Measurements from ENCODE around the gene TEX264. TPM values are rescaled to one million over a fixed set of nuclear protein-coding genes. Genes with fewer than 3 reads are reported as not detected.

Gene TEX264
- total RNA-seq, 1 experiment from 2014 or later, result 21.4 TPM

DNA sequence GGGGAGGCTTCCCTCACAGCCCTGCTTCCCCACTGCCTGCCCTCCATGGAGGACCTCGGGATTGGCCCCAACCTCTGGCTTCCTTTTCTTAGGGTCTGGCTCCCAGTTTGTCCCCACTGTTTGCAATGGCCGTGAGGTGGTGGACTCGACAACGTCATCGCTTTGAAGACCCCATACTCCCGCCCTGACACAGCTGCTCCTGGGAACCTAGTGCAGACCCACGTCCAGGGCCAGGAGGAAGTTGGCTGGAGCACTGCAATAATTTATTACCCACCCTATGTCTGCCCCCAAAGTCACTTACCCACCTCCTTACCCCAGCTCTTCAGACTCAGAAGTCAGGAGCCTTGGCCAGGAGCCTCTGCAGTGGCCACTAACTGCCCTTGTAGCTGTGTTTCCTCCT lies 46.9 kb downstream of the TEX264 start:
- ChIA-PET CTCF (no interaction called here), POLR2A (ENCODE audit: low non-redundant PET) (no interaction called here)
- no peak for TF ChIP-seq EZH2 (IDR thresholded peaks at IDR 0.05; ENCODE audit: borderline replicate concordance, low read depth, low read length, poor library complexity, severe bottlenecking)
- TF ChIP-seq, protein P1, sequence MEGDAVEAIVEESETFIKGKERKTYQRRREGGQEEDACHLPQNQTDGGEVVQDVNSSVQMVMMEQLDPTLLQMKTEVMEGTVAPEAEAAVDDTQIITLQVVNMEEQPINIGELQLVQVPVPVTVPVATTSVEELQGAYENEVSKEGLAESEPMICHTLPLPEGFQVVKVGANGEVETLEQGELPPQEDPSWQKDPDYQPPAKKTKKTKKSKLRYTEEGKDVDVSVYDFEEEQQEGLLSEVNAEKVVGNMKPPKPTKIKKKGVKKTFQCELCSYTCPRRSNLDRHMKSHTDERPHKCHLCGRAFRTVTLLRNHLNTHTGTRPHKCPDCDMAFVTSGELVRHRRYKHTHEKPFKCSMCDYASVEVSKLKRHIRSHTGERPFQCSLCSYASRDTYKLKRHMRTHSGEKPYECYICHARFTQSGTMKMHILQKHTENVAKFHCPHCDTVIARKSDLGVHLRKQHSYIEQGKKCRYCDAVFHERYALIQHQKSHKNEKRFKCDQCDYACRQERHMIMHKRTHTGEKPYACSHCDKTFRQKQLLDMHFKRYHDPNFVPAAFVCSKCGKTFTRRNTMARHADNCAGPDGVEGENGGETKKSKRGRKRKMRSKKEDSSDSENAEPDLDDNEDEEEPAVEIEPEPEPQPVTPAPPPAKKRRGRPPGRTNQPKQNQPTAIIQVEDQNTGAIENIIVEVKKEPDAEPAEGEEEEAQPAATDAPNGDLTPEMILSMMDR (conservative IDR thresholded peaks at IDR 0.05; ENCODE audit: low read depth, low read length), result no peak
- H3K27ac ChIP-seq (ENCODE audit: low read depth, low read length, poor library complexity, severe bottlenecking), result no peak overlapping the region
- H3K27me3 ChIP-seq (replicated peaks; ENCODE audit: insufficient read depth, low read depth, low read length, poor library complexity), result no peaks in the 10 kb centered on the region
- H3K9me3 ChIP-seq (ENCODE audit: low read depth, low read length, poor library complexity, severe bottlenecking), result no peaks in the 10 kb centered on the region
- H3K4me1 ChIP-seq (ENCODE audit: insufficient read depth, low read length, poor library complexity, severe bottlenecking), result no peaks in the 10 kb centered on the region
- BruUV-seq (replicated peaks), result no TSS peak
- no peaks in the 10 kb centered on the region for H3K36me3 ChIP-seq (ENCODE audit: insufficient read depth, low read length, poor library complexity, severe bottlenecking)
- intact Hi-C loops (cut with micrococcal nuclease; ENCODE audit: unreplicated experiment), result no loop called here
- H3K4me3 ChIP-seq (ENCODE audit: low read depth, low read length, poor library complexity, severe bottlenecking), result no peak overlapping the region
- no peak for DNase-seq (ENCODE audit: low spot score)

DNA sequence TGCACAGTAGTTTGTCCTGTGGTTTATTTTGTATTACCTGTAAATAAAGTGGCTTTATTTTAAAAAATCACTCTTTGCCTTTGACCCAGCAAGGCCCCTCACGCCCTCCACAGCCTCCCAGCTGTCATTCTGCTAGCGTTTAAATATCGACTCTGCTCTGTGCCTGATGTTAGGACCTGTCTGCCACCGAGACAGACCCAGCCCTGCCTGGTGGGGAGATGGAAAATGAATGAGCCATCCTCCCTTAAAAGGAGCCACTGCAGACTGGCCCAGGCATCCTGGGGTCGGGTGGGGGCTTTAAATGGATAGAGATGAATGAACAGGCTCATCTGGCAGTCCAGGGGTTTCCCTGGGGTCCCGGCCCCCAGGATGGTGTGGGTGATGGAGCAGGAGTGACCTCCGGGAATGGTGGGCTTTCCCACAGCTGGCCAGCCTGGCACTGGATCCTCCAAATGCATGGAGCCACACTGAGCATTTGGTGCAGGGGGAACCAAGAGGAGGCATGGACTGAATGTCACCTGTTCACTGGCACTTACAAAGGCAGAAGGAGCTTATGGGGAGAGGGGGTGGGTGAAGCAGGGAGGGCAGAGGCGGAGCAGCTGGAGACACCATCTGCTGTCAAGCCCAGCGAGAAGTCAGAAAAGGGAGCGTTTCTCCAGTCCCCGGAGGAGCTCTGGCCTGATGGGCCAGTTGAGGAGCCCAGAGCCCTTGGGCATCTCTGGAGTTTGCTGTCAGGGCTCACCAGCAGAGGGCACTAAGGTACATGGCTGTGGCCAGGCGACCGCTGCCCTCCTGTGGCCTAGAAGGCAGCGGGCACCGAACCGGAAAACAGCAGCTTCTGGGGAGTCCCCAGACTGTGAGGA lies 47.7 kb downstream of the TEX264 start:
- POLR2A ChIA-PET (ENCODE audit: low non-redundant PET), result no interaction called here
- peak; percentile 40 for DNase-seq (ENCODE audit: low spot score)
- BruUV-seq (replicated peaks), result no TSS peak

DNA sequence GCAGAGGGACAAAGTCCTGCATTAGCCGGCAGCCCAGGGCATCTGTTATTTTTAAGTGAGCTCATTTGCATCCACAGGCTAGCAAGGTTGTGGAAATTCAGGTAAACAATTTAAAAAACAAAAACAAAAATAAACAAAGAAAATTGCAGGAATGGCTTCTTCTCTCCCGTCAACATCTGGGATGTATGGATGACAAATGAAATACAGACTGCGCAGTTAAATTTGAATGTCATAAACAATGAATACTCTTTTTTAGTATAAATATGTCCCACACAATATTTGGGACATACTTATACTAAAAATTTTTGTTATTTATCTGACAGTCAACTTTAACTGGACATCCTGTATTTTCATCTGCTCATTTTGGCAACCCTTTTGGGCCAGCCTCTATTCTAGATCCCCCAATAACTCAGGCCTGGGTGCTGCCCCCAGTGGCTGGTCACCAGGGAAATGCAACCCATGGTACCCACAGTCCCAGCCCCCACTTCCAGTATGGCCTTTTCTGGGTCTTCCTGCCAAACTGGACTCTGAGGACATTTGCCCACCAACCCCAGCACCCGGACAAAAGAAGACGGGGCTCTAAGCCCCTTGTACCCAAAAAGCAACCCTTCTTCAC lies 48.5 kb downstream of the TEX264 start:
- Histone ChIP-seq H3K27me3 (replicated peaks; ENCODE audit: insufficient read depth, low read depth, low read length, poor library complexity) (no peaks in the 10 kb centered on the region), H3K4me3 (ENCODE audit: low read depth, low read length, poor library complexity, severe bottlenecking) (no peak overlapping the region), H3K4me1 (ENCODE audit: insufficient read depth, low read length, poor library complexity, severe bottlenecking) (no peaks in the 10 kb centered on the region), H3K9me3 (ENCODE audit: low read depth, low read length, poor library complexity, severe bottlenecking) (no peaks in the 10 kb centered on the region), H3K27ac (ENCODE audit: low read depth, low read length, poor library complexity, severe bottlenecking) (no peak overlapping the region), H3K36me3 (ENCODE audit: insufficient read depth, low read length, poor library complexity, severe bottlenecking) (no peaks in the 10 kb centered on the region)
- no TSS peak for BruUV-seq (replicated peaks)
- DNase-seq (ENCODE audit: low spot score), result no peak
- intact Hi-C loops (cut with micrococcal nuclease; ENCODE audit: unreplicated experiment), result no loop called here
- no peak for TF ChIP-seq EZH2 (IDR thresholded peaks at IDR 0.05; ENCODE audit: borderline replicate concordance, low read depth, low read length, poor library complexity, severe bottlenecking)
- TF ChIP-seq, protein P1 (conservative IDR thresholded peaks at IDR 0.05; ENCODE audit: low read depth, low read length), result no peak; the same call in 1 of the 2 replicates
- POLR2A ChIA-PET (ENCODE audit: low non-redundant PET), result no interaction called here
- CTCF ChIA-PET, result interaction anchor here (0.6 to 1.0 kb wide), 2 partner anchors 9 to 205 kb away, joined by 3 read pairs; no protein-coding TSS in a partner anchor

More for the DNA sequence above, 47.7 kb downstream of the TEX264 start:
- H3K27me3 ChIP-seq (replicated peaks; ENCODE audit: insufficient read depth, low read depth, low read length, poor library complexity), result no peaks in the 10 kb centered on the region
- H3K4me1 ChIP-seq (ENCODE audit: insufficient read depth, low read length, poor library complexity, severe bottlenecking), result no peaks in the 10 kb centered on the region
- CTCF ChIA-PET, result interaction anchor here (0.6 to 1.0 kb wide), 3 partner anchors 8 to 204 kb away, joined by 3 read pairs; no protein-coding TSS in a partner anchor
- H3K9me3 ChIP-seq (ENCODE audit: low read depth, low read length, poor library complexity, severe bottlenecking), result no peaks in the 10 kb centered on the region
- no peaks in the 10 kb centered on the region for H3K36me3 ChIP-seq (ENCODE audit: insufficient read depth, low read length, poor library complexity, severe bottlenecking)
- H3K4me3 ChIP-seq (ENCODE audit: low read depth, low read length, poor library complexity, severe bottlenecking), result no peak overlapping the region
- H3K27ac ChIP-seq (ENCODE audit: low read depth, low read length, poor library complexity, severe bottlenecking), result no peak overlapping the region
- TF ChIP-seq, protein P1 (conservative IDR thresholded peaks at IDR 0.05; ENCODE audit: low read depth, low read length), result peak; percentile 66
- TF ChIP-seq EZH2 (IDR thresholded peaks at IDR 0.05; ENCODE audit: borderline replicate concordance, low read depth, low read length, poor library complexity, severe bottlenecking), result no peak
- intact Hi-C loops (cut with micrococcal nuclease; ENCODE audit: unreplicated experiment), result no loop called here

Data from A673 (cell line).